ENCODE results near the gene SERPINB4.
A peak's percentile ranks its signal among the peaks of the same experiment; 100 is the strongest.

Gene SERPINB4

GRCh38 chr18:63603772-63604171, 40.3 kb downstream of the SERPINB4 start:
- no peak for TF ChIP-seq CTCF (IDR thresholded peaks at IDR 0.05; ENCODE audit: insufficient read depth, low read depth, low read length, missing control alignments)
- H3K4me3 ChIP-seq (ENCODE audit: low read length) = no peak overlapping the region
- peak; percentile 88 for DNase-seq (ENCODE audit: low read depth)

GRCh38 chr18:63603355-63603754, 40.7 kb downstream of the SERPINB4 start:
- no peak overlapping the region for H3K4me3 ChIP-seq (ENCODE audit: low read length)
- TF ChIP-seq CTCF (IDR thresholded peaks at IDR 0.05; ENCODE audit: insufficient read depth, low read depth, low read length, missing control alignments) = no peak
- peak; percentile 60 for DNase-seq (ENCODE audit: low read depth)

- no peak overlapping the region for H3K4me3 ChIP-seq (ENCODE audit: low read length)
- TF ChIP-seq CTCF (IDR thresholded peaks at IDR 0.05; ENCODE audit: insufficient read depth, low read depth, low read length, missing control alignments) = no peak
- DNase-seq (ENCODE audit: low read depth) = no peak
Observed at GRCh38 chr18:63596964-63597363, 47.1 kb downstream of the SERPINB4 start.

GRCh38 chr18:63592471-63592870, 51.6 kb downstream of the SERPINB4 start:
- no peak for TF ChIP-seq CTCF (IDR thresholded peaks at IDR 0.05; ENCODE audit: insufficient read depth, low read depth, low read length, missing control alignments)
- H3K4me3 ChIP-seq (ENCODE audit: low read length) = no peak overlapping the region
- DNase-seq (ENCODE audit: low read depth) = no peak

GRCh38 chr18:63591725-63592124, 52.3 kb downstream of the SERPINB4 start:
- H3K4me3 ChIP-seq (ENCODE audit: low read length) = no peak overlapping the region
- DNase-seq (ENCODE audit: low read depth) = no peak
- TF ChIP-seq CTCF (IDR thresholded peaks at IDR 0.05; ENCODE audit: insufficient read depth, low read depth, low read length, missing control alignments) = no peak

GRCh38 chr18:63590966-63591695, 52.9 kb downstream of the SERPINB4 start:
- TF ChIP-seq CTCF (IDR thresholded peaks at IDR 0.05; ENCODE audit: insufficient read depth, low read depth, low read length, missing control alignments) = no peak
- no peak for DNase-seq (ENCODE audit: low read depth)
- no peak overlapping the region for H3K4me3 ChIP-seq (ENCODE audit: low read length)

GRCh38 chr18:63590373-63590772, 53.7 kb downstream of the SERPINB4 start:
- TF ChIP-seq CTCF (IDR thresholded peaks at IDR 0.05; ENCODE audit: insufficient read depth, low read depth, low read length, missing control alignments) = no peak
- no peak for DNase-seq (ENCODE audit: low read depth)

More at GRCh38 chr18:63590373-63590772, 53.7 kb downstream of the SERPINB4 start:
- no peak overlapping the region for H3K4me3 ChIP-seq (ENCODE audit: low read length)

Measured in epithelial cell of esophagus (primary cell).